OCI-LY1 (cell line): ENCODE measurements around the gene ASIP.

ENCODE experiments used
- EZH2 ChIP-seq: fragments of 200-600 bp; sonication (generic), shearing (Covaris generic); IDR thresholded peaks from 2 replicates; pipeline ENCODE4 v1.8.0; 2017; ENCODE audit warnings: borderline replicate concordance, mixed run types, mild to moderate bottlenecking, antibody characterized with exemption, low read length, moderate library complexity, mixed read lengths
- TF ChIP-seq, protein P1 (sequence below): fragments of 200-600 bp; sonication (generic), shearing (Covaris generic); IDR thresholded peaks from 2 replicates; pipeline ENCODE4 v1.5.1; 2017; ENCODE audit warnings: mild to moderate bottlenecking, antibody characterized with exemption, low read length, moderate library complexity, mixed read lengths

- TF ChIP-seq, protein P1, sequence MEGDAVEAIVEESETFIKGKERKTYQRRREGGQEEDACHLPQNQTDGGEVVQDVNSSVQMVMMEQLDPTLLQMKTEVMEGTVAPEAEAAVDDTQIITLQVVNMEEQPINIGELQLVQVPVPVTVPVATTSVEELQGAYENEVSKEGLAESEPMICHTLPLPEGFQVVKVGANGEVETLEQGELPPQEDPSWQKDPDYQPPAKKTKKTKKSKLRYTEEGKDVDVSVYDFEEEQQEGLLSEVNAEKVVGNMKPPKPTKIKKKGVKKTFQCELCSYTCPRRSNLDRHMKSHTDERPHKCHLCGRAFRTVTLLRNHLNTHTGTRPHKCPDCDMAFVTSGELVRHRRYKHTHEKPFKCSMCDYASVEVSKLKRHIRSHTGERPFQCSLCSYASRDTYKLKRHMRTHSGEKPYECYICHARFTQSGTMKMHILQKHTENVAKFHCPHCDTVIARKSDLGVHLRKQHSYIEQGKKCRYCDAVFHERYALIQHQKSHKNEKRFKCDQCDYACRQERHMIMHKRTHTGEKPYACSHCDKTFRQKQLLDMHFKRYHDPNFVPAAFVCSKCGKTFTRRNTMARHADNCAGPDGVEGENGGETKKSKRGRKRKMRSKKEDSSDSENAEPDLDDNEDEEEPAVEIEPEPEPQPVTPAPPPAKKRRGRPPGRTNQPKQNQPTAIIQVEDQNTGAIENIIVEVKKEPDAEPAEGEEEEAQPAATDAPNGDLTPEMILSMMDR: no peak
- TF ChIP-seq EZH2: no peak
These were observed 19.0 kb upstream of the ASIP start for GRCh38 chr20:34222208-34222607.
